IMR-90 (cell line): ENCODE measurements around the gene SLC24A2. TPM values are rescaled to one million over a fixed set of nuclear protein-coding genes. Genes with fewer than 3 reads are reported as not detected.

ENCODE experiments used
- ATAC-seq: fragments of 200-7000 bp; cut with Tn5 transposase; 2 replicates; pipeline ENCODE4 v1.9.1; 2020; ENCODE audit warnings: low read depth, mild to moderate bottlenecking, moderate library complexity
- BruUV-seq: library from RNA; stranded (reverse); fragments of 400-500 nt; replicated peaks from 2 replicates; lab custom pipeline; 2021; lab: Mats Ljungman, UMichigan
- CTCF ChIA-PET: fragments of 300-600 bp; formaldehyde crosslinking; extraction: SDS; loops from one replicate; lab custom pipeline; 2021; ENCODE audit warnings: antibody characterized with exemption; lab: Yijun Ruan, JAX
- POLR2A ChIA-PET: fragments of 300-600 bp; sonication (Branson Sonifier 250); formaldehyde crosslinking; loops from one replicate; lab custom pipeline; 2022; ENCODE audit warnings: antibody characterized with exemption; ENCODE audit not compliant: unreplicated experiment; lab: Charles Lee
- DNase-seq: peaks from one replicate; pipeline ENCODE4 v3.0.0; 2013
- H2AFZ ChIP-seq: replicated peaks from 2 replicates; pipeline ENCODE3; 2013; ENCODE audit warnings: low read length, mild to moderate bottlenecking; ENCODE audit not compliant: poor library complexity
- H2AK5ac ChIP-seq: 2 replicates; pipeline ENCODE4 v1.6.1; 2013; ENCODE audit warnings: low read depth, low read length, inconsistent platforms
- H2AK9ac ChIP-seq: replicated peaks from 2 replicates; pipeline ENCODE3; 2013; ENCODE audit warnings: mild to moderate bottlenecking, low read depth, low read length, moderate library complexity; ENCODE audit not compliant: poor library complexity
- H2BK120ac ChIP-seq: 2 replicates; pipeline ENCODE4 v1.6.1; 2013; ENCODE audit warnings: low read depth, low read length, inconsistent platforms
- H2BK15ac ChIP-seq: 3 replicates; pipeline ENCODE4 v1.6.1; 2013; ENCODE audit warnings: low read depth, low read length, inconsistent platforms
- H2BK20ac ChIP-seq: 2 replicates; pipeline ENCODE4 v1.6.1; 2013; ENCODE audit warnings: low read depth, mild to moderate bottlenecking, inconsistent platforms, low read length, moderate library complexity
- H2BK5ac ChIP-seq: 2 replicates; pipeline ENCODE4 v1.6.1; 2013; ENCODE audit warnings: mild to moderate bottlenecking, low read depth, low read length, inconsistent platforms; ENCODE audit not compliant: poor library complexity, severe bottlenecking
- H3K14ac ChIP-seq: replicated peaks from 2 replicates; pipeline ENCODE4 v1.6.1; 2013; ENCODE audit warnings: low read depth, low read length, inconsistent platforms
- H3K18ac ChIP-seq: 2 replicates; pipeline ENCODE4 v1.6.1; 2013; ENCODE audit warnings: low read depth, low read length, control low read depth
- H3K23ac ChIP-seq: 2 replicates; pipeline ENCODE4 v1.6.1; 2013; ENCODE audit warnings: low read depth, low read length, inconsistent platforms
- H3K27ac ChIP-seq: 2 replicates; pipeline ENCODE4 v1.5.1; 2013; ENCODE audit warnings: mild to moderate bottlenecking, control low read depth, low read length; ENCODE audit not compliant: insufficient read depth
- H3K27me3 ChIP-seq: 2 replicates; pipeline ENCODE4 v1.6.1; 2013; ENCODE audit warnings: low read length; ENCODE audit not compliant: control insufficient read depth, insufficient read depth
- H3K36me3 ChIP-seq: 2 replicates; pipeline ENCODE4 v1.6.1; 2013; ENCODE audit warnings: low read length, mixed read lengths; ENCODE audit not compliant: control insufficient read depth, insufficient read depth
- H3K4ac ChIP-seq: 2 replicates; pipeline ENCODE4 v1.6.1; 2013; ENCODE audit warnings: low read depth, low read length, inconsistent platforms
- H3K4me1 ChIP-seq: 2 replicates; pipeline ENCODE4 v1.6.1; 2013; ENCODE audit warnings: low read length, mixed read lengths; ENCODE audit not compliant: control insufficient read depth, insufficient read depth
- H3K4me2 ChIP-seq: 2 replicates; pipeline ENCODE4 v1.6.1; 2013; ENCODE audit warnings: low read depth, mild to moderate bottlenecking, control low read depth, low read length, moderate library complexity
- H3K4me3 ChIP-seq: 2 replicates; pipeline ENCODE4 v1.5.1; 2013; ENCODE audit warnings: low read depth, mild to moderate bottlenecking, control low read depth, low read length, moderate library complexity; ENCODE audit not compliant: insufficient read depth
- H3K56ac ChIP-seq: 2 replicates; pipeline ENCODE4 v1.6.1; 2013; ENCODE audit warnings: low read length, inconsistent platforms; ENCODE audit not compliant: insufficient read depth; ENCODE audit errors: extremely low read depth
- H3K79me1 ChIP-seq, 2 experiments: 2 replicates each; pipeline ENCODE4 v1.6.1; 2013; ENCODE audit warnings: low read length in 2 of 2, inconsistent platforms in 1 of 2, low read depth in 1 of 2
- H3K9ac ChIP-seq: 2 replicates; pipeline ENCODE4 v1.6.1; 2013; ENCODE audit warnings: low read depth, low read length, control low read depth
- H3K9me1 ChIP-seq: 2 replicates; pipeline ENCODE4 v1.6.1; 2013; ENCODE audit warnings: low read length, inconsistent platforms; ENCODE audit not compliant: insufficient read depth
- H3K9me3 ChIP-seq: 2 replicates; pipeline ENCODE4 v1.6.1; 2013; ENCODE audit warnings: low read length; ENCODE audit not compliant: control insufficient read depth, insufficient read depth
- H4K20me1 ChIP-seq: 2 replicates; pipeline ENCODE4 v1.6.1; 2013; ENCODE audit warnings: low read length, inconsistent platforms; ENCODE audit not compliant: insufficient read depth
- H4K5ac ChIP-seq: 2 replicates; pipeline ENCODE4 v1.6.1; 2013; ENCODE audit warnings: mild to moderate bottlenecking, low read depth, low read length, control low read depth
- H4K8ac ChIP-seq, 2 experiments: 2 replicates each; pipeline ENCODE4 v1.6.1; 2013; ENCODE audit warnings: low read depth in 2 of 2, low read length in 2 of 2, control low read depth in 1 of 2, inconsistent platforms in 1 of 2
- H4K91ac ChIP-seq: 2 replicates; pipeline ENCODE4 v1.6.1; 2013; ENCODE audit warnings: low read depth, low read length, inconsistent platforms; ENCODE audit not compliant: insufficient read depth
- RCOR1 ChIP-seq: IDR thresholded peaks from 2 replicates; pipeline ENCODE4 v1.6.1; 2012; ENCODE audit warnings: mild to moderate bottlenecking, low read length, improper control_type of control experiment; ENCODE audit not compliant: insufficient replicate concordance
- WGBS, 2 experiments: methylation state at CpG; one replicate each; pipeline versions ENCODE4 v1.1.5 to v1.1.7; 2013; ENCODE audit warnings: missing lambda C conversion rate in 2 of 2; ENCODE audit not compliant: insufficient read length in 1 of 2; ENCODE audit errors: extremely low coverage in 2 of 2; 5-methylcytosine and 5-hydroxymethylcytosine counted together
- dilution Hi-C: fragments of 300-500 bp; cut with HindIII; formaldehyde crosslinking; loops from one replicate; pipeline ENCODE4 v1.14.3; 2018; ENCODE audit warnings: low sequenced_read_pairs; ENCODE audit not compliant: unreplicated experiment
- in situ Hi-C: fragments of 300-500 bp; cut with MboI; formaldehyde crosslinking; loops from 3 replicates; pipeline ENCODE4 v1.14.3; 2019; ENCODE audit warnings: low sequenced_read_pairs, inconsistent platforms, mixed read lengths
- intact Hi-C: fragments of 100-400 bp; cut with micrococcal nuclease; formaldehyde crosslinking; loops from 2 replicates; pipeline ENCODE4 v1.10.0; 2022
- polyA plus RNA-seq, 3 experiments: library from polyadenylated mRNA; depleted of rRNA; stranded (reverse); fragments of >200 nt; gene quantifications; 2 replicates each; pipeline ENCODE4 v1.2.3, GENCODE V29; 2012; ENCODE audit warnings: low replicate concordance in 1 of 3
- total RNA-seq: library from RNA; depleted of rRNA; stranded (reverse); fragments of >200 nt; gene quantifications from 2 replicates; pipeline ENCODE4 v1.2.3, GENCODE V29; 2012

Gene SLC24A2
- total and polyA plus RNA-seq, 2 of the 4 experiments (the other 2 are of a cell fraction), result not detected

- Histone ChIP-seq H3K36me3 (no peaks in the 10 kb centered on the region), H3K56ac (no peak overlapping the region), H3K4me2 (no peak overlapping the region), H3K9ac (no peak overlapping the region), H3K4me3 (no peak overlapping the region), H4K5ac (no peak overlapping the region), H3K14ac (no peak overlapping the region), H3K9me1 (no peaks in the 10 kb centered on the region), H3K27ac (no peak overlapping the region), H2BK5ac (no peak overlapping the region), H2AFZ (no peak overlapping the region), H3K27me3 (no peaks in the 10 kb centered on the region), H4K20me1 (no peaks in the 10 kb centered on the region), H3K4ac (no peak overlapping the region), H4K8ac (no peak overlapping the region), H3K9me3 (no peaks in the 10 kb centered on the region), H2BK120ac (no peak overlapping the region), H3K18ac (no peak overlapping the region), H3K4me1 (no peaks in the 10 kb centered on the region), H2BK20ac (no peak overlapping the region), H2BK15ac (no peak overlapping the region), H2AK9ac (no peak overlapping the region), H2AK5ac (no peak overlapping the region), H3K23ac (no peak overlapping the region), H3K79me1 (no peaks in the 10 kb centered on the region), H4K91ac (no peak overlapping the region)
- DNase-seq, result no peak
- intact Hi-C loops (loop anchor here (5.0 kb wide), 1 partner anchor 43 kb away; no protein-coding TSS in a partner anchor), in situ Hi-C loops (no loop called here), dilution Hi-C loops (no loop called here)
- ATAC-seq, result no peak
- no CpG with 5 or more reads among the region's 1 CpG for WGBS, 2 experiments
- ChIA-PET POLR2A (no interaction called here), CTCF (no interaction called here)
- BruUV-seq, result no TSS peak
- no peak for TF ChIP-seq RCOR1
These were observed 15.6 kb upstream of the SLC24A2 start for GRCh38 chr9:19804431-19804830.
